H9 (cell line): Measurements from ENCODE around the gene FAM227B. TPM values are rescaled to one million over a fixed set of nuclear protein-coding genes. Genes with fewer than 3 reads are reported as not detected.

Source experiments
- DNase-seq: peaks from one replicate; pipeline ENCODE4 v3.0.0-alpha.2; 2017
- H2AFZ ChIP-seq: one replicate; pipeline ENCODE4 v1.6.1; 2013; ENCODE audit warnings: mild to moderate bottlenecking, low read length, control low read depth, moderate library complexity
- H2AK5ac ChIP-seq: 2 replicates; pipeline ENCODE4 v1.6.1; 2013; ENCODE audit warnings: low read length, control low read depth, mixed read lengths; ENCODE audit not compliant: insufficient read length
- H2BK120ac ChIP-seq: one replicate; pipeline ENCODE4 v1.6.1; 2013; ENCODE audit warnings: low read depth, mild to moderate bottlenecking, low read length, control low read depth, inconsistent platforms; ENCODE audit not compliant: poor library complexity, severe bottlenecking
- H2BK12ac ChIP-seq: 2 replicates; pipeline ENCODE4 v1.6.1; 2013; ENCODE audit warnings: low read length, control low read depth, mixed read lengths, low read depth; ENCODE audit not compliant: insufficient read length
- H2BK15ac ChIP-seq: 2 replicates; pipeline ENCODE4 v1.6.1; 2013; ENCODE audit warnings: low read depth, low read length, control low read depth
- H2BK20ac ChIP-seq: one replicate; pipeline ENCODE4 v1.6.1; 2013; ENCODE audit warnings: low read depth, mild to moderate bottlenecking, low read length, control low read depth, inconsistent platforms; ENCODE audit not compliant: poor library complexity, severe bottlenecking
- H2BK5ac ChIP-seq: 2 replicates; pipeline ENCODE4 v1.6.1; 2013; ENCODE audit warnings: low read length, control low read depth, mixed read lengths; ENCODE audit not compliant: insufficient read length
- H3K14ac ChIP-seq: 2 replicates; pipeline ENCODE4 v1.6.1; 2013; ENCODE audit warnings: low read length, control low read depth; ENCODE audit not compliant: insufficient read depth
- H3K18ac ChIP-seq: 2 replicates; pipeline ENCODE4 v1.6.1; 2013; ENCODE audit warnings: low read depth, mild to moderate bottlenecking, mixed read lengths, low read length, control low read depth; ENCODE audit not compliant: insufficient read length
- H3K23ac ChIP-seq: 2 replicates; pipeline ENCODE4 v1.6.1; 2013; ENCODE audit warnings: low read length, control low read depth, mixed read lengths, low read depth; ENCODE audit not compliant: insufficient read length
- H3K23me2 ChIP-seq: 2 replicates; pipeline ENCODE4 v1.6.1; 2013; ENCODE audit warnings: low read depth, mild to moderate bottlenecking, mixed read lengths, low read length, control low read depth; ENCODE audit not compliant: insufficient read length, poor library complexity, severe bottlenecking
- H3K27ac ChIP-seq: 2 replicates; pipeline ENCODE4 v1.5.1; 2013; ENCODE audit warnings: low read length, control low read depth, mixed read lengths, low read depth; ENCODE audit not compliant: insufficient read length
- H3K27me3 ChIP-seq: 2 replicates; pipeline ENCODE4 v1.6.1; 2013; ENCODE audit warnings: low read length, control low read depth, inconsistent platforms; ENCODE audit not compliant: insufficient read depth
- H3K4ac ChIP-seq: 2 replicates; pipeline ENCODE4 v1.6.1; 2013; ENCODE audit warnings: low read depth, mild to moderate bottlenecking, control low read depth, inconsistent platforms, low read length, moderate library complexity
- H3K4me1 ChIP-seq: 2 replicates; pipeline ENCODE4 v1.6.1; 2013; ENCODE audit warnings: low read length, control low read depth, inconsistent platforms; ENCODE audit not compliant: insufficient read depth
- H3K4me2 ChIP-seq: 2 replicates; pipeline ENCODE4 v1.6.1; 2013; ENCODE audit warnings: low read length, control low read depth, mixed read lengths; ENCODE audit not compliant: insufficient read length, insufficient read depth
- H3K56ac ChIP-seq: 2 replicates; pipeline ENCODE4 v1.6.1; 2013; ENCODE audit warnings: low read depth, mild to moderate bottlenecking, mixed read lengths, low read length, control low read depth; ENCODE audit not compliant: insufficient read length
- H3K79me1 ChIP-seq: 2 replicates; pipeline ENCODE4 v1.6.1; 2013; ENCODE audit warnings: low read depth, mild to moderate bottlenecking, moderate library complexity, low read length, control low read depth, inconsistent platforms; ENCODE audit not compliant: insufficient read depth, poor library complexity, severe bottlenecking
- H3K79me2 ChIP-seq: 2 replicates; pipeline ENCODE4 v1.6.1; 2013; ENCODE audit warnings: low read length, control low read depth, inconsistent platforms; ENCODE audit not compliant: insufficient read depth
- H3K9ac ChIP-seq: 2 replicates; pipeline ENCODE4 v1.6.1; 2013; ENCODE audit warnings: low read length, control low read depth, mixed read lengths; ENCODE audit not compliant: insufficient read length; ENCODE audit errors: extremely low read depth
- H3K9me3 ChIP-seq: one replicate; pipeline ENCODE4 v1.6.1; 2013; ENCODE audit warnings: low read depth, low read length, inconsistent platforms; ENCODE audit not compliant: control insufficient read depth
- H3T11ph ChIP-seq: one replicate; pipeline ENCODE4 v1.6.1; 2013; ENCODE audit warnings: mild to moderate bottlenecking, low read length, control low read depth, inconsistent platforms
- H4K20me1 ChIP-seq: one replicate; pipeline ENCODE4 v1.6.1; 2013; ENCODE audit not compliant: control insufficient read depth, insufficient read length, insufficient read depth
- H4K5ac ChIP-seq: 2 replicates; pipeline ENCODE4 v1.6.1; 2013; ENCODE audit warnings: low read depth, mild to moderate bottlenecking, mixed read lengths, low read length, control low read depth; ENCODE audit not compliant: insufficient read length
- H4K8ac ChIP-seq: replicated peaks from 2 replicates; pipeline ENCODE4 v1.6.1; 2013; ENCODE audit warnings: low read length, control low read depth, mixed read lengths, low read depth; ENCODE audit not compliant: insufficient read length
- H4K91ac ChIP-seq: 2 replicates; pipeline ENCODE4 v1.6.1; 2013; ENCODE audit warnings: low read depth, mild to moderate bottlenecking, moderate library complexity, mixed read lengths, low read length, control low read depth; ENCODE audit not compliant: insufficient read length
- H3K27ac Mint-ChIP-seq, 3 experiments: 2 replicates in 2 of 3; 3 replicates in 1 of 3; pipeline ENCODE4 v1.8.0; 2020 to 2021; ENCODE audit warnings: mixed read lengths in 3 of 3, mild to moderate bottlenecking in 1 of 3, moderate library complexity in 1 of 3
- H3K27me3 Mint-ChIP-seq: 2 replicates; pipeline ENCODE4 v1.8.0; 2021; ENCODE audit warnings: low read depth, mild to moderate bottlenecking, moderate library complexity, mixed read lengths
- H3K36me3 Mint-ChIP-seq, 3 experiments: 2 replicates in 2 of 3; 3 replicates in 1 of 3; pipeline ENCODE4 v1.8.0; 2020 to 2021; ENCODE audit warnings: low read depth in 3 of 3, mixed read lengths in 3 of 3; ENCODE audit not compliant: insufficient read depth in 1 of 3
- H3K4me1 Mint-ChIP-seq, 2 experiments: 2 replicates each; pipeline ENCODE4 v1.8.0; 2020; ENCODE audit warnings: mixed read lengths in 2 of 2
- H3K4me3 Mint-ChIP-seq, 2 experiments: 2 replicates in 1 of 2; 3 replicates in 1 of 2; pipeline ENCODE4 v1.8.0; 2020 to 2021; ENCODE audit warnings: mild to moderate bottlenecking in 2 of 2, mixed read lengths in 2 of 2, moderate library complexity in 1 of 2
- H3K9me3 Mint-ChIP-seq, 2 experiments: 2 replicates in 1 of 2; 3 replicates in 1 of 2; pipeline ENCODE4 v1.8.0; 2020; ENCODE audit warnings: mild to moderate bottlenecking in 2 of 2, mixed read lengths in 2 of 2, moderate library complexity in 1 of 2
- CTCF ChIP-seq: fragments of 200-600 bp; sonication (generic); conservative IDR thresholded peaks from 3 replicates; pipeline ENCODE4 v1.8.0; 2021; ENCODE audit warnings: antibody characterized with exemption, mild to moderate bottlenecking
- WGBS: extraction: QIAGEN DNeasy Blood & Tissue Kit; methylation state at CpG from one replicate; pipeline ENCODE4 v1.1.7; 2013; ENCODE audit warnings: missing lambda C conversion rate, low lambda C conversion rate, mixed read lengths; ENCODE audit not compliant: insufficient read length; ENCODE audit errors: extremely low coverage; 5-methylcytosine and 5-hydroxymethylcytosine counted together
- total RNA-seq: library from RNA; stranded (reverse); gene quantifications from 2 replicates; pipeline ENCODE4 v1.2.1, GENCODE V29; 2021

Gene FAM227B
- total RNA-seq, 1 experiment from 2014 or later = 5.5 TPM

DNA sequence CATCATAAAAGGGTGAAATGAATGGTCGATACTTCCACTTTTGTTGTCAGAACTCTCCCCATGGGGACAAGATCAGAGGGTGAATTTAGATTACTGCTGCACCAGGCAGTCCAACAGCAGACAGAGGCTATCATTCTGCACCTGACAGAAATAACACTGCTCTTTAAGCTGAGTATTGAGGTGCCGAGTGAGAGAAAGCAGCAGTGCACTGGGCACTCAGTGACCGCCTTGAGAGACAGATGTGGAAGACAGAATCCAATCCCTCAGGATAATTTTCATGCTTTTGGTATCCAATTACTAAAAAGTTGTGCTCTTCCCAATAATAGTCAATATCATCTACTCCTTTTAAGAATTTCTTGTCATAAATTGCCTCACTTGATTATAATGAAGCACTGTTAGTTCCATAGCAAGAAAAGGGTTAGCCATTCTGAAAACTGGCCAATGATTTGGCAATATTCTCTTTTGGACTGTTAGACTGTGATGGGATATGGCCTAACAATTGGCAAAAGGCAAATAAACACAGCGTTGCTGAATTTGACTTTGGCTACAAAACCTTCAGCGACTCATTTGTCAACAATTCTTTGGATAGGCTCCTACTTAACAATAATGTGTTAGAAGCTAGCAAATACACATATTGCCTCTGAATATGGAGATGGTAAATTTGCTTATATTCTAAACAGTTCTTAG is 192.1 kb downstream of the FAM227B start:
- no peak overlapping the region for H3K56ac ChIP-seq
- H3T11ph ChIP-seq = no peak overlapping the region
- H2BK5ac ChIP-seq = no peak overlapping the region
- no peak for TF ChIP-seq CTCF
- H3K23ac ChIP-seq = no peak overlapping the region
- no peak overlapping the region for H3K27ac ChIP-seq
- no peaks in the 10 kb centered on the region for H3K79me1 ChIP-seq
- no peak overlapping the region for H3K4me2 ChIP-seq
- Mint-ChIP-seq H3K36me3 (no peaks in the 10 kb centered on the region), H3K27me3 (no peaks in the 10 kb centered on the region), H3K27ac (no peak overlapping the region), H3K4me1 (no peaks in the 10 kb centered on the region), H3K9me3 (no peaks in the 10 kb centered on the region), H3K4me3 (no peak overlapping the region)
- no peaks in the 10 kb centered on the region for H3K79me2 ChIP-seq
- H3K9ac ChIP-seq = no peak overlapping the region
- H2BK12ac ChIP-seq = no peak overlapping the region
- H3K18ac ChIP-seq = no peak overlapping the region
- H2BK20ac ChIP-seq = no peak overlapping the region
- H3K4ac ChIP-seq = no peak overlapping the region
- no peak for DNase-seq
- H3K9me3 ChIP-seq = no peaks in the 10 kb centered on the region
- no peak overlapping the region for H2AFZ ChIP-seq
- no peaks in the 10 kb centered on the region for H4K20me1 ChIP-seq
- no peak overlapping the region for H4K8ac ChIP-seq
- WGBS = no CpG with 5 or more reads among the region's 5 CpGs
- H3K23me2 ChIP-seq = no peaks in the 10 kb centered on the region
- no peak overlapping the region for H2BK15ac ChIP-seq
- no peak overlapping the region for H2BK120ac ChIP-seq
- no peak overlapping the region for H4K91ac ChIP-seq
- no peaks in the 10 kb centered on the region for H3K27me3 ChIP-seq
- no peak overlapping the region for H2AK5ac ChIP-seq
- H3K4me1 ChIP-seq = no peaks in the 10 kb centered on the region
- H4K5ac ChIP-seq = no peak overlapping the region
- no peak overlapping the region for H3K14ac ChIP-seq
